DMS79 treated with DMSO at 0.1 percent for 48 hours (cell line): ENCODE data around the gene GAL3ST2.
"Not testable (repeated sequence)": the region's sequence is repeated elsewhere in the genome, so short reads cannot be mapped to it uniquely, and the experiment has no call there.

Source experiments
- DNase-seq: peaks from one replicate; lab custom pipeline; 2025; lab: John Stamatoyannopoulos, UW

Gene GAL3ST2

GRCh38 chr2:241795021-241795999, 18.7 kb downstream of the GAL3ST2 start:
- no peak for DNase-seq

- no peak for DNase-seq
Measured at GRCh38 chr2:241796209-241796608, 19.6 kb downstream of the GAL3ST2 start.

- DNase-seq, result no peak
Measured at GRCh38 chr2:241796610-241797138, 20.1 kb downstream of the GAL3ST2 start.

GRCh38 chr2:241797441-241798080, 20.9 kb downstream of the GAL3ST2 start:
- no peak for DNase-seq

DNA sequence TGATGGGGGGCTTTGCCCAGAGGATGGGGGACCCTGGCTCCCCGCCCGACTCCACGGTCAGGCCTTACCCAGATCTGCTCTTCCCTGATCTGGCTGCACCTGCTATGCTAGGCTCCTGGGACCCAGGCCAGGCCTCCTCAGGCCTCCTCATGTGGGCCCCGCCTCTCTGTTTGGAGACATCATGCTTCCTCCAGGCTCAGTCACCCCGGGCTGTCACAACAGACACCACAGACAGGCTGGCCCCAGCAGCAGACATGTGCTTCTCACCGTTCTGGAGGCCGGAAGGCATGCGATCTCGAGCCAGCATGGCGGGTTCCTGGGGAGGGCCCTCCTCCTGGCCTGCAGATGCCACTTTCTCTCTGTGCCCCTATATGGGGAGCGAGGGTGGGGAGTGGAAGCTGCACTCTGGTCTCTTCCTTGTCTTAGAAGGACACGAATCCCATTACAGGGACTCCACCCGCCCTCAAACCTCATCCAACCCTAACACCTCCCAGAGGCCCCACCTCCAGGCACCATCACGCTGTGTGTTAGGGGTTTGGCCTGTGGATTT, 21.5 kb downstream of the GAL3ST2 start:
- peak; percentile 6 for DNase-seq

- no peak for DNase-seq
Measured at GRCh38 chr2:241798631-241799521, 22.3 kb downstream of the GAL3ST2 start.

- no peak for DNase-seq
Measured at GRCh38 chr2:241799522-241800197, 23.0 kb downstream of the GAL3ST2 start.

- DNase-seq, result not testable (repeated sequence)
Measured at GRCh38 chr2:241800198-241800903, 23.7 kb downstream of the GAL3ST2 start.

DNA sequence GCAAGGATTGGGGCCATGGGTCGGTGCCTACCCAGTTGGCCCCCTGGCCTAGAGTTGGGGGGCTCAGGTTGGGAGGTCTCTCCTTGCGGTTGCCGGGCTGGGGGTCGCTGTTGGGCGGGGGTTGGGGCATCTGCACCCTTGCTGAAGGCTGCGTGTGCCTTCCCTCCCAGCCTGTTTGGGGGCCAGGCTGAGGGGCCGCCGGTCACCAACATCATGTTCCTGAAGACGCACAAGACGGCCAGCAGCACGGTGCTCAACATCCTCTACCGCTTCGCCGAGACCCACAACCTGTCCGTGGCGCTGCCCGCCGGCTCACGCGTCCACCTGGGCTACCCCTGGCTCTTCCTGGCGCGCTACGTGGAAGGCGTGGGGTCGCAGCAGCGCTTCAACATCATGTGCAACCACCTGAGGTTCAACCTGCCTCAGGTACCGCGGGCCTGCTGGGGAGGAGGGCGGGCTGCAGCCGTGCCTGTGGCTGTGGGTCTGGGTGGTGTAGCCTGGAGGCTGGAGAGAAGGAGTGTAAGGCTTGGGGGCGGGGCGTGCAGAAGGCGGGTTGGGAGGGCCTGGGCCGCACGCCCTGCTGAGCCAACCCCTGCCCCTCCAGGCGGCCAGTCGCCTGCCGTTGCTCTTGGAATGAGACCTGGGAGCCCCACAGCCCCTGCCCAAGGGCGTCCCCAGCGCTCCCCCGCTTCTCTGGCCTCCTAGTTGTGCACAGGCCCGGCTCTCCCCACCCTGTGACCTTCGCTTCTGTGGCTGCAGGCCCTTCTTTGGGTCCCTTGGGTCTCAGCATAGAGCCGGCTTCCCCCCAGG, 25.2 kb downstream of the GAL3ST2 start:
- DNase-seq, result no peak

GRCh38 chr2:241802421-241803318, 26.0 kb downstream of the GAL3ST2 start:
- DNase-seq, result no peak

GRCh38 chr2:241803387-241804325, 27.0 kb downstream of the GAL3ST2 start:
- peak; percentile 50 for DNase-seq

DNA sequence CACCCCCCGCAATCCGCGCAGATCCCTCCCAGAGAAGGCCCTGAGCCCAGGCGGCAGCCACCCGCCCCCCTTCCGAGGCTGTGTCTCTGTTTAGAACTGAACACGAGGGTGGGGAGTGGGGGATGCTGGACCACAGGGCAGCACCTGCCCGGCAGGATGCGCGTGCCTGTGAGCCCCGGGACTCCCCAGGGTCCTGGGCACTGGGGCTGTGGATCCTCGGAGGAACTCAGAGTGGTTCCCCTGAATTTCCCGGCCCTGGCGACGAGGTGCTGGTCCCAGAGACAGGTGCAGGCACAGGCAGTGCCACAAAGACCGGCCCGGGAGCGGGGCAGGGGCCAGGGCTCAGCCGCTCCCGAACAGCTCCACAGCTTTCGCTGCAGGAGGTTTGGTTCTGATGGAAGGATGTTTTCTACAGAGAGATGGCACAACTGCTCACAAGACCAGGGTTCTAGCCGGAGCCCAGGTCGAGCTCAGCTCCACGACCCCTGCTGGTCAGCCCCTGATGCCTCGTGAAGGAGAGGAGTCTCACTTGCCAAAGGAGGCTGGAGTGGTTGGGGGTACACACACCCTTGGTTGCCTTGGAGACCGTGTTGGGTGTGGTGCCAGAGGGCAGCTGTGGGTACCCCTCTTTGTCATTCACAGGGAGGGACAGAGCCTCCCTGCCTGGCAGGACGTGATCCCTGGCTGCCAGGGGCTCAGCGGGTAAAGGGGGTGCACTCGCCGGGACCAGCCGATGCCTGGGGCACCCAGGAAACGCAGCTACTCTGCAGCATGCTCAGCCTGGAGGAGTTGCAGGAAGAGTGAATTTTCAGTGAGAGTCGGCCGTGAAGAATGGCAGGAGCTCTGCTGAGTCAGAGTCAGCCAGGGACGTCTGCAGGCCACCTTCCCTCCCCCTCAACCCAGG, 28.0 kb downstream of the GAL3ST2 start:
- DNase-seq, result peak; percentile 30

- DNase-seq, result not testable (repeated sequence)
Measured at GRCh38 chr2:241806217-241806616, 29.6 kb downstream of the GAL3ST2 start.

DNA sequence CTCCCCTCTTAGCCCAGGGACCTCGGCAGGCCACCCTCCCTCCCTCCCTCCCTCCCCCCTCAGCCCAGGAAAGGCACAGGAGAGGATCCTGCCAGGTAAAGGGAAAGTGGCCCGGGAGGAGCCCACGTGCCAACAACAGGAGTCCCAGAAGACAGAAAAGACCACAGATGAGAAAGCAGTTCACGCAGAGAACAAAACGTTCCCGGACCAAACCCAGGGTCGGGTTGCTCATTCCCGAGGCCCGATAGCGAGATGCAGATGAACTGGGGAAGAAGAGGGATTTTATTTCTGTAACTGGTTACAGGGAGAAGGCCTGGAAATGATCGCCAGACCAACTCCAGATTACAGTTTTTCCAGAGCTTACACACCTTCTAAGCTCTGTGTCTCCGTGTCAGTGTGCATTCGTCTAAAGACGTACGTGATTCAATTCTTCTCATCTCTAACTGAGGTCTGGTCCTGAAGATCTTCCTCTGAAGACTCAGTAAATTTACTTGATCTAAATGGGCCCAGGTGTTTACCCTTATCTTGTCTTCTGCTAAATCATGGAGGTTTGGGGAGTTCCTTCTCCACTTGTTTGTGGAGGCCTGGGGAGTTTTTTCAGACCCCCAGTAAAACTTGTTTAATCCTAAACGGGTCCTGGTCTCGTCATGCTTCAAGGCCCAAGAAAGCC, 31.6 kb downstream of the GAL3ST2 start:
- no peak for DNase-seq

DNA sequence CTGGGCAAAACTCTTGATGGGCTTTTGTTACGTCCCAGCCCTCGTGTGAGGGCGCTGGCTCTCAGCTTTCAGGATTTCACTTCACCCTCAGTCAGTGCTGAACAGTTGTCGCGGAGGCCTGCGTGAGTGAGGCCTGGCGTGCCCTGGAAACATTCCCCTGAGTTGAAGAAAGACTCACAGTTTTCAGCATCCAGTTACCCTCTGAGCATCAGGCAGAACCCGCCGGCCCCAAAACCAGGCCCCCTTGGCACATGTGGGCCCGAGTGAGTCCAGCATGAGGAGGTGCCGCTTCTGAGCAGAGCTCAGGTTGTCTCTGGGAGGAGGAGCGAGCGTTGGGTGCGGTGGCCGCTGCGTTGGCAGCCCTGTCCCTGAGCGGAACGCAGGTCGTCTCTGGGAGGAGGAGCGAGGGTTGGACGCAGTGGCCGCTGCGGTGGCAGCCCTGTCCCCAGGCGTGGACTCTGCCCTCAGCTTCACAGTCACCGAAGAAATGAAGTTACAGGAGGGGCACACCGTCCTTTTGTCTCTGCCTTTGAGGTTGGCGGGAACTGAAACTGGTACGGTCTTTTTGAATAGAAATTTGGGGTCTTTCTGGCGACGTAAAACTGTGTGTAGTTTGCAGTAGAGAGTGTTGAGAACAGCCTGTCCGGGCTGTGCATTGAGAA, 32.2 kb downstream of the GAL3ST2 start, which contains the start of gene NEU4:
Gene NEU4, plus strand, starts transcription at position 473 of the 662 bp plus-strand sequence. CDS start 5,292 bp downstream, outside the sequence.
- no peak for DNase-seq
